HG03159 (cell line): ENCODE measurements around the gene RFXAP.

Source experiments
- ATAC-seq: cut with Tn5 transposase; IDR thresholded peaks from one replicate; pipeline ENCODE4 v1.9.1; 2021; ENCODE audit warnings: mild to moderate bottlenecking, moderate library complexity; ENCODE audit not compliant: unreplicated experiment

Gene RFXAP

DNA sequence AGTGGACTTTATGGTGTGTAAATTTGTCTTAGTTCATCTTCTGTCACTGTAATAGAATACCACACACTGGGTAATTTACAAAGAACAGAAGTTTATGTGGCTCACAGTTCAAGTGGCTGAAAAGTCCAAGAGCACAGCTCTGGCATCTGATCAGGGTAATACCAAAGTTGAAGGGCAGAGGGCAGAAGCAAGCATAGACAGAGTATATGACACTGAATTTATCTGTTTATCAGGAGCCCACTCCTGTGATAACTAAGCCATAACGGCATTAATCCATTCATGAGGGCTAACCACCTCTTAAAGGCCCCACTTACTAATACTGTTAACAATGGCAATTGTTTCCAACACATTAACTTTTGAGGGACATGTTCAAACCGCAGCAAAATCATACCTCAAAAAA lies 4.0 kb upstream of the RFXAP start:
- ATAC-seq, result no peak

DNA sequence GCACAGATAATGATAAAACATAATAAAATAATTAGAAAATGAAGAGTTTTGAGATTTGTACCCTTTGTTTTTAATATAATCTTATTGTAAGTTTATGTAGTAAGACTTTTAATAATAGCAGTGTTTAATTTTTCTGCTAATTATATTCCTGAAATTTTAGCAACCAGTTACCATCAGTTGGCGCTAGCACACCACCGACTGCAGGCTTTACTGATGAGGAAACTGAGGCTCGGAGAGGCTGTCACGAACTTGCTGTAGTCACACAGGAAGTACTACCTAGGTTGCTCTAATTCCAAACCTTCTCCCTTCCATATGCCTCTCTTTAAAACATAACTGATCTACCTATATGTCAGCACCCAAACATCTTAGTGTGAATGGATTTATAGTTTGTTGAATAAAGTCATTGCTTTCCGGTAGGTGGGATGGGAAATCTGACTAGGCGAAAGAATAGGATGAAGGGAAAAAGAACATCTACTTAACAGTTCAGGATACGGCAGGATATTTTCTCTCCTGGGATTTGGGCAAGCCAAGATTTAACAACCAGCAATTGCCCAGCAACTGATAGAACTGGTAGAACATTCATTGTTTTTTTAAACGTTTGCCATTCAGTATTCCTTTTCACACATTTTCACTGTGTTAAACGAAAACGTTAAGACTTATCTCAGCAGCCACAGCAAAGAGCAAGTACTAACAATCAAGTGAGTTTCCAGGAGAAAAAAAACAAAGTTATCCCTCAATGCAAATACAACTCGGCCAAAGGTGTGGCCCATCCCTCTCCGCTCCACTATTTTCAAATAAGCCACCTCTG lies 822 bp upstream of the RFXAP start:
- ATAC-seq, result no peak

DNA sequence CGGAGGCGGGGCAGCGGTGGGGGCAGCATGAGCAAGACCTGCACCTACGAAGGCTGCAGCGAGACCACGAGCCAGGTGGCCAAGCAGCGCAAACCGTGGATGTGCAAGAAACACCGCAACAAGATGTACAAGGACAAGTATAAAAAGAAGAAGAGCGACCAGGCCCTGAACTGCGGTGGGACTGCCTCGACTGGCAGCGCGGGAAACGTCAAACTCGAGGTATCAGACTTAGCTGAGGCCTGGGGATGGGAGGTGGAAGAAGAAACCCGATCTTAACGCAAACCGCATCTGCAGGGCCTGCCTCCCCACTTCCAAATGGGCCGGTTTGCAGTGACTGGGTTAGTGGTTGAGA lies 693 bp downstream of the RFXAP start:
- ATAC-seq, result peak; percentile 21

DNA sequence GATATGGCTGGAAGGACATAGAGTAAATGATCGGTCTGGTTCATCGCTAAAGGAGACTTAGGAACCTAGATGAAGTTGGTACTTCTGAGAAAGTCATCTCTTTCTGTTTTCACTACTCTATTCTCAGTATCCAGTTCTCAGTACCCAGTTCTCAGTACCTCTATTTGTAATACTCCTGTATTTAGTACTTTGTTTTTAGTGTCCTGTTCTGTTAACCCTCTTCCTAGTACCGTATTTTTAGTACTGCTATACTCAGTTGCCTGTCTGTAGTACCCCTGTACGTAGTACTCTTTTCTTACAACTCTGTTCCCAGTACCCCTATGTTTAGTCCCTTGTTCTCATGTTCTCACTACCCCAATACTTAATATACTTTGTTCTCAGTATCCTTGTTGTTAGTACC lies 1.2 kb downstream of the RFXAP start:
- ATAC-seq, result peak; percentile 41

DNA sequence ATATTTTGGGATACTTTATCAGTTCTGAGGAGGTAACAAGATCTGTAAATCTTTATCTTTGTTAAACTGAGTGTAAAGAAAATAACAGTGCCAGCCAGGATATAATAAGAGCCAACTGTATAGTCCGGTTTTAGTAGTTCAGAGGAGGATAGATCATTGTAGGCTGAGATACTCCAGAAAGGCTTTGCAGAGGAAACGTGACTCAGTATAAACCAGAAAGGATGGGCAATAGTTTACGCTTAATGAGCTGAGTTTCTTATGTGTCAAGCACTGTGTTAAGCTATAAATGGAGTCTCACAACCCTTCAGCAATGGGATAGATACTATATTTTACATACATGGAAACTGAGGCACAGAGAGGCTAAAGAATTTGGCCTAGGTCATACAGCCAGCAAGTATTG lies 3.8 kb downstream of the RFXAP start:
- ATAC-seq, result no peak

DNA sequence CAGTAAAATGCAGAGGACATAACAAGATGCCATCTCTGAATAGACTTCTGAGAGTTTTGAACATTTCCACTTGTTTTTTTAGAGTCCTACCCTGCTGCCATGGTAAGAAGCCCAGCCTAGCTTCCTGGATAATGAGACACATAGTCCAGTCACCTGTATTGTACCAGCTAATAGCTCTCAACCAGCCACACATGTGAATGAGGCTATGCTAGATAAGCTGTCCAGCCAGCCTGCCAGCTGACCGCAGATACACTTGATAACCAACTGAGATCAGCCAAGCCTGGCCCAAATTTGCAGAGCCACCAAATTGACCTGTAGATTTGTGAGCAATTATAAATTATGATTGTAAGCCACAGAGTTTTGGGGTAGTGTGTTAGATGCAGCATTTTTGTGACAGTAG lies 10.7 kb downstream of the RFXAP start:
- ATAC-seq, result no peak

DNA sequence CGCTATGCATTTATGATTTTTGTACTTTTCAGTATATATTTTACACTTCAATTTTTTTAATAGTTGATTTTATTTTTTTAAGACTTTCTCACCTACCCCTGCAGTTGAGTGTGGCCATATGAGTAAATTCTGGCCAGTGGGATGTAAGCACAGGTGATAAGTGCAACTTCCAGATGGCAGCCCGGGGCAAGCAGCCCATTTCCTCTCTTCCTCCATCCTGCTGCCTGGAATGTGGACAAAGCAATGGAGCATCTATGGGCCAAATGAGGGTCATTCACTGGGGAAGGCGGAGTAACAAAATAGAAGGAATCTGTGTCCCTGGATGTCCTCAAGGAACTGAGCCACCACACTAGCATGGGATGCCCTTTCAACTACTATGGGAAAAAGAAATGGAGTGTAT lies 12.3 kb downstream of the RFXAP start:
- no peak for ATAC-seq

DNA sequence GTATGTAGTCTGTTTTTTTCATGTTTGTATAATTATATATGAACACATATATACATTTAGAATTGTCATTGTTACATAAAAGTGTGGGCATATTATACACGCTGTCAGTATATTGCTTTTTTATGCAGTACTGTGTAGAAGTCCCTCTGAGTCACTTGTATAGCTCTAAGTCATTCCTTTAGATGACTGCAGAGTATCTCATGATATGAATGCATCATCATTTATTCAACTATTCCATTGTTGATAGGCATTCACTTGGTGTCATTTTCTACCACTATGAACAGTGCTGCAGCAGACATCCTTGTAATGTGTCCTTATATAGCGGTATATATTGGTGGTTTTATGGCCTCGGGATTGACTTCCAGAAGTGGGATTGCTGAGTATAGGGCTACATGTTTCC lies 15.3 kb downstream of the RFXAP start:
- ATAC-seq, result no peak

DNA sequence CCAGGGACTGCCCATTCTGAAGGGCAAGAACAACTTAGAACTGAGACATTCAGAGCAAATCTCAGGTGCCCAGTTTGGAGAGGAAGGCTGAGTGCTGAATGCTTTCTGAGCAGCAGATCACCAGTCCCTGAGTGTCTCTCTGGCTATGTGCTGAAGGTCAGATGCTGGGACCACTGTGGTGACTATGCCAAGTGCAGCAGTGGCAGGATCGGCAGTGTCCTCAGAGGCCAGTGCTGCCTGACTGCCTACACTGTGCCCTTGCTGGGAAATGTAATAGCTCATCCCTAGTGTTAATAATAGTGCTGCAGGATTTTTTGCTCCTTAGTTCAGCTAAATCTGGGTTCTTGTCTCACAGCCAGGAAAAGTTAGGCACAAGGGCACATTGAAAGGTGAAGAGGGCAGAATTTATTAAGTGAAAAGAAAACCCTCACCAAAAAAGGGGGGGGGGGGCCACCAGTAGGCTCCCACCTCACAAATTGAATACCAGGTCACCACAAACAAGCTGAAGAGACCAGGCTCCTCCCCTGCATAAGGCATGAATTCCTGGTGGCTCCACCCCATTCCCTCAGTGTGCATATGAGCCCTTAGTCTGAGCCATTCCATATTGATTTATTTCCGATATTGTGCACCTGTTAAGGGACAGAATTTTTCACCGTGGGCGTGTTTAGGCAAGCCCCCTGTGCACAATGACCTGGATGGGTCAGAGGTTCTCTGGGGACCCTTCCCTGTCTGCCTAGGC lies 18.5 kb downstream of the RFXAP start:
- ATAC-seq, result no peak

DNA sequence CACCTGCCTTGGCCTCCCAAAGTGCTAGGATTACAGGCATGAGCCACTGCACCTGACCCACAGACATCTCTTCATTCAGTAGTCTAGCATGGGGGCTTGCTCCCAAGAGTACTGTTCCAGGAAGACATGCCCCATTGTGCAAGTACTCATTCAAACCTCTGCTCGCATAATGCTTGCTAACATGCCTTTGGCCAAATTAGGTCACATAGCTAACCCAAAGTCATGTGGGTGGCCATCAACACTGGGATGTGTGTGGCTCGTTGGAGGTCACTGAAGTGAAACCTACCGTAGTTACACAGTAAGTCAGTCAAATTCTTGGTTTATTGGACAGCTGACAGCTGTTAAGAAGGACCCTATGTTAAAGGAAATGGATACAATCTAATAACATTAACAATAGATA lies 20.3 kb downstream of the RFXAP start:
- ATAC-seq, result no peak

DNA sequence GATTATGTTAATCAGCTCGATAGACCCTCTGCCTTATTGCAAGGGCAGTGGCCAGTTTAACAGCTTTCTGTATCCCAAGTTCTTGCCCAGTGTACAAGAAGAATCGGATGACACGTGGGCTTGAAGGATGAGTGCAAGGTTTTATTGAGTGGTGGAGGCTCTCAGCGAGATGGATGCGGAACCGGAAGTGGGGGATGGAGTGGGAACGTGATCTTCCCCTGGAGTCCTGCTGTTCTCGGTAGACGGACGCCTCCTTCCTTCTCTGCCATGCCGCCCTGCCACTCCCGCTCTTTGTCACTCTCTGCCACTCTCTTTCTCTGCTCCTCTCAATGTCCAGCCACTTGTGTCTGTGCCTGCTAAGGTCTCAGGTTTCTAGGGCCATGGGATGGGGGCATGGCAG lies 21.0 kb downstream of the RFXAP start:
- no peak for ATAC-seq

DNA sequence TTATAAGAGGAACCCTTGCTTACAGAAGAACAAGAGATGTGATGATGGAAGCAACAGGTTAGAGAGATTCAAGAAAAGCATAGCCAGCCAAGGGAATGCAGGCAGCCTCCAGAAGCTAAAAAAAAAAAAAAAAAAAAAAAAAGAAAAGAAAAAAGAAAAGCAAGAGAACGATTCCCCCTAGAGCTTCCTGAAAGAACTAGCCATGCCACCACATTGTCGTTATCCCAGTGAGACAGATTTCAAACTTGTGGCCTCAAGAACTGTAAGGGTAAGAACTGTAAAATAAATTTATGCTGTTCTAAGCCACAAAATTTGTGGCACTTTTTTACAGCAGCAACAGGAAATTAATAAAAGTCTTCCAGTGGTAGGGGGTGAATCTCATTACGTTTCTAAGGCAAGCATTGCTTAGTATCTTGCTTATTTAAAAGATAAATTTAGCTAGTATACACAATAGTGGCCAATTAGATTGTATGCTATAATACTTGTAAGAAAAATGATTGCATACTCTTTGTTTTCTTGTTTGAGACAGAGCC lies 21.8 kb downstream of the RFXAP start:
- no peak for ATAC-seq

DNA sequence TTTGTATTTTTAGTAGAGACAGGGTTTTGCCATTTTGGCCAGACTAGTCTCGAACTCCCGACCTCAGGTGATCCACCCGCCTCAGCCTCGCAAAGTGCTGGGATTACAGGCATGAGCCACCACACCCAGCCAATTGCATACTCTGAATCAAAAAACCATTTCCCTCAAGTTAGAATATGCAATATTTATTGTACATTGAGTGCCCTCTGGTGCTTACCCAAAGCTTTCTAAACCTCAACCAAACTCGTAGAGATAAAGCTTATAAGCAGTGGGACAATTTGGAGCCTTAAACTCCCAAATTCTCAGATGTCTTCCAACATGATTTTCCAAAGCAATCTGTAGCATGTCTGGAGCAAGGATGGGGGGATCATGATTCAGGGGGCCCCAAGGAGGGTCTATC lies 22.4 kb downstream of the RFXAP start:
- ATAC-seq, result no peak

DNA sequence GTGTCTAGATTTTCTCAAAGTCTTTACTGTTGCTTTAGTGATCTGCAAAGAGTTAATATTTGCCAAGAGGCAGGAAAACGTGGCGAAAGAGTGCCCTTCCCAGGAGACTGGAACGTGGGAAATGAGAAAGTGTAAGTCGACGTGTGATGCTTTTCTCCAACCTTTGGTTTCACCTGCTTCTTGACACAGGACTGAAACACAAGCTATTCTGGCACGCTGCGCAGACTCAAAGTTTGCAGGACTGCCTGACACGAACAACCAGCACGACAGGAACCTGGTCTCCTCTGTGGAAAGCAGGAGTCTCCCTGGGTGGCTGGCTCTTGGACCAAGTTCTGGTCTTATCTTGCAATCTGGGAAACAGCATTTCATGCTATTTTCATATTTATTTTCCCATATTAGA lies 28.6 kb downstream of the RFXAP start:
- no peak for ATAC-seq

DNA sequence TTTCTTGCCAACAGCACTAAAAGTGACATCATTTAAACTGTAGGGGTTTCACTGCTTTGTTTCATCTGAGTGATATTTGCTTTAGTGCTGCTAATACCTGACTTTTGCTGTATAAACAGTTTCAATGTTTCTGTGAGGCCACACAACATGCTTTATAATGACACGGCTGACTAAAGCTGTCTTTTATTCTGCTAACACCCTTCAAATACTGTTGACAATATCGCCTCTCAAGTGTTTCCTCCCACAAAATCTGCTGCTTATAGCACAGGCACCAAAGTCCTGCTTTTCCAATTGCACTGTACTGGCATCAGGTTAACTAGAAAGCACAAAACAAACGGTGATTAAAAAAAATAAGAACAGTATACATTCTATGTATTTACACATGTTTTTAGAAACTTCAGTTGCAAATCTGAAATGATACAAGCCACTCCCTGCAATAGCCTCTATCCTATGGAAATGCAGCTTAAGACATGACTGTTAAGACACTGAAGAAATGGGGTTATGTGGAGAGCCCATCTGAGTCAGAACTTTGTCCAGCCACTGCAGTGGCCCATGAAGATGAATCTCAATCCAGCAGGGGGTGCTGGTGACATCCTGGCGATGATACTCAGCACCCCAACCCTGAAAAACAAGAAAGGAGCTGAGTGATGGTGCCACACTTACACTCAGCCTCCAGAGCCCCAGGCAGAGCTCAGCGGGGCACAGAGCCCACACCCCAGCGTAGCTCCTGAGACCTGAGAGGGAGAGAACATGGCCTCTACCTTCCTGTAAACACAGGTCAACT lies 29.4 kb downstream of the RFXAP start:
- ATAC-seq, result no peak

DNA sequence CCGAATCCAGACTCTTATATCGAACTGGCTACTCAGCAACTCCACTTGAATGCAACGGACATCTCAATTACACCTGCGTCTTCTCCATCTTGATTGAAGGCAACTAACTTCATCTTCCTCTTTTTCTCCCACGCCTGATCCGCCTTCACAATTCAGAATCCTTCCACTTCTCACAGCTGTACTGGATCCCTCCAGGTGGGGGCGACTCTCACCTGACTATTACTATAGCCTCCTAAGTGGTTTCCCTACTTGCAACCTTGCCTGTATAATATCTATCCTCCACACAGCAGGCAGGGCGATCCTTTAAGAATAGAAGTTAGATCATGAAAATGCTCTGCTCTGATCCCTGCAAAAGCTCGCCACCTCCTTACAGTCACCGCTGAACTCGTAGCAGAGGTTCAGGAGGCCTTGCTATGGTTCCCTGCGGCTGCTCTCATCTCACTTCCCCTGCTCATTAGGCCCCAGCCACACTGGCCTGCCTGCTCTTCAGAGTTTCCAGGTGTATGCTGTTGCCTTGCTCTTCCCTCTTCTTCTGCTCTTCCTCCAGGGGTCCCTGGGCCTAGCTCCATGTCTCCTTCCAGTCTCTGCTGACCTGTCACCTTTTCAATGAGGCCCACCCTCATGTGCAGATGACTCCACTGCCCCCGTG lies 31.9 kb downstream of the RFXAP start:
- ATAC-seq, result no peak

DNA sequence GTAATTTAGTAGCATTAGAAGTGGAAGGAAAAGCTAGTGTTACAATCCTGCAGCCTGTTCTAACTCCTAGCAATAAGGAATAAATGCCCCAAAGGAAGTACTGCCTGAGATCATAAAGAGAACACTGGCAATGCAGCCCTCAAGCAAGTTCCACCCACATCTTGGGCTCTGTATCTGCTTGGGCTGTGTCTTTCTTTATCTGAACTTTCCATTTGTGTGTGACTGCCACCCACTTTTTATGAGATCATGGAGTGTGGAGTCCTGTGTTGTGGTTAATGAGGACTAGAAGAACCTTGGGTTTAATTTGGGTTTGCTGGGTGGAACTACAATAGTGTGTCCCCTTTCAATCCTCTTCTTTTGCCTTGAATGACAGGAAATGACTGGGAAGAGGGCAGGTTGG lies 38.2 kb downstream of the RFXAP start:
- ATAC-seq, result no peak

DNA sequence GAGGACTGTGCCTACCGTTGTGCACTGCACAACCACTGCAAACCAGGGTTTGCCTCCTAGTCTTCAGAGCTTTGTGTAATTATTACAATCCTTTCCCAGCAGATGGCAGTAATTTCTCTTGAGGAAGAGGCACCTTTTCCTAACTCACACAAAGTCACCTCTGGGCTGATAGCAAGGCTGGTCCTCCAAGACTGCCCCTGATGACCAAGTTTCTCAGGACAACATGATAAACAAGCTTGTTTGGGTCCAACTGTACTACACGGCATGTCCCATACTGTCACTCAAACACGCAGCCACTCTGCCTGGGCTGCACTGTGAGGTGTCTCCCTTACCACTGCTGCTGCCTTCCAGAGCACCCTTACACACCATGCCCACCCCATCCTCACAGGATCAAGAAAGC lies 39.3 kb downstream of the RFXAP start:
- ATAC-seq, result peak; percentile 76

DNA sequence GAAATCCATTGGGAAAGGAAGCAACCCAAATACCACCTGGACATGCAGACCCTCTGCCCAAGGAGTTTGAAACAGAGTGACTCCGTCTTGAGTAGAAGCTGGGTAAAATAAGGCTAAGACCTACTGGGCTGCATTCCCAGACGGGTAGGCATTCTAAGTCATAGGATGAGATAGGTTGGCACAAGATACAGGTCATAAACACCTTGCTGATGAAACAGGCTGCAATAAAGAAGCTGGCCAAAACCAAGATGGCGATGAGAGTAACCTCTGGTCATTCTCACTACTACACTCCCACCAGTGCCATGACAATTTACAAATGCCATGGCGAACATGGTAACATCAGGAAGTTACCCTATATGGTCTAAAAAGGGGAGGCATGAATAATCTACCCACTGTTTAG lies 40.2 kb downstream of the RFXAP start:
- no peak for ATAC-seq

DNA sequence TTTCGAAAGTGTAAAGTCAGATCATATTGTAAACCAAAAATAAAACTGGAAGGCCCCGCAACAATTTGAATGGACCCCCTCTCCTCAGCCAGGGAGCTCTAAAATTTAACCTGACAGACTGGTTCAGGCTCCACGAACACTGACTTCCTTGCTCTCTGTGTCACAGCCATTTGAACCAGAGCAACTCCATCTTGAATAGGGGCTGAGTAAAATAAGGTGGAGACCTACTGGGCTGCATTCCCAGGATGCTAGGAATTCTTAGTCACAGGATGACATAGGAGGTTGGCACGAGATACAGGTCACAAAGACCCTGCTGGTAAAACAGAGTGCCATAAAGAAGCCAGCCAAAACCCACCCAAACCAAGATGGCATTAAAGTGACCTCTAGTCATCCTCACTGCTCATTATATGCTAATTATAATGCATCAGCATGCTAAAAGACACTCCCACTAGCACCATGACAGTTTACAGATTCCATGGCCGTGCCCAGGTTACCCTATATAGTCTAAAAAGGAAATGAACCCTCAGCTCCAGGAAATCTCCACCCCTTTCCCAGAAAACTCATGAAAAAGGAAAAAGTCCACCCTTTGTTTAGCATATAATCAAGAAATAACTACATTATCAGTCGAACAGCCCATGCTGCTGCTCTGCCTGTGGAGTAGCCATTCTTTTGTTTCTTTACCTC lies 43.1 kb downstream of the RFXAP start:
- no peak for ATAC-seq

DNA sequence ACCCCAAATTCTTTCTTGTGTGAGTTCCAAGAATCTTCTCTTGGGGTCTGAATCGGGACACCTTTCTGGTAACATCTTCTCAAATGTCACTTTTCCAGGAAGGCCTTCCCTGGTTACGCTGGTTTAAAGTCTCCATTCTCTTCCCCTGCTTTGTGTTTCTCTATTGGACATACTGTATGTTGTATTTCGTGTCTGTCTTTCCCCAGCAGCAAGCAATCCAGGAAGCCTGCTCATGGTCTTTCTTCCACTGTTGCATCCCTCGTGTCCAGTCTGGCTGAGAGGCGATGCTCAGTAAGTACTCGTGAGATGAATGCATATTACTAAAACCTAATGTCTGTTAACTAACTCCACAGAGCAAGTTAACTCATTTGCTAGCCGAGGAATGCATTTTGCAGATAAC lies 43.7 kb downstream of the RFXAP start:
- no peak for ATAC-seq
